IPS DF 6.9 (cell line): ENCODE data around the gene AATK.

Experiments
- DNase-seq: peaks from one replicate; pipeline ENCODE4 v3.0.0-alpha.2; 2013; ENCODE audit warnings: low read depth, low spot score
- H3K27ac ChIP-seq: one replicate; pipeline ENCODE4 v1.5.1; 2013; ENCODE audit warnings: low read length, control low read depth
- H3K27me3 ChIP-seq: 2 replicates; pipeline ENCODE4 v1.6.1; 2013; ENCODE audit warnings: mild to moderate bottlenecking, low read length; ENCODE audit not compliant: control insufficient read depth, insufficient read depth
- H3K36me3 ChIP-seq: 2 replicates; pipeline ENCODE4 v1.6.1; 2013; ENCODE audit warnings: low read length; ENCODE audit not compliant: control insufficient read depth, insufficient read depth
- H3K4me1 ChIP-seq: 2 replicates; pipeline ENCODE4 v1.6.1; 2013; ENCODE audit warnings: low read length; ENCODE audit not compliant: control insufficient read depth, insufficient read depth
- H3K4me3 ChIP-seq: 2 replicates; pipeline ENCODE4 v1.5.1; 2013; ENCODE audit warnings: mild to moderate bottlenecking, low read length
- H3K9me3 ChIP-seq: 2 replicates; pipeline ENCODE4 v1.6.1; 2013; ENCODE audit warnings: low read length, inconsistent platforms; ENCODE audit not compliant: control insufficient read depth, insufficient read depth
- WGBS: extraction: QIAGEN DNeasy Blood & Tissue Kit; methylation state at CpG from one replicate; pipeline ENCODE4 v1.1.7; 2013; ENCODE audit warnings: mixed read lengths, missing lambda C conversion rate; ENCODE audit not compliant: insufficient read length, insufficient coverage; 5-methylcytosine and 5-hydroxymethylcytosine counted together

AATK gene

DNA sequence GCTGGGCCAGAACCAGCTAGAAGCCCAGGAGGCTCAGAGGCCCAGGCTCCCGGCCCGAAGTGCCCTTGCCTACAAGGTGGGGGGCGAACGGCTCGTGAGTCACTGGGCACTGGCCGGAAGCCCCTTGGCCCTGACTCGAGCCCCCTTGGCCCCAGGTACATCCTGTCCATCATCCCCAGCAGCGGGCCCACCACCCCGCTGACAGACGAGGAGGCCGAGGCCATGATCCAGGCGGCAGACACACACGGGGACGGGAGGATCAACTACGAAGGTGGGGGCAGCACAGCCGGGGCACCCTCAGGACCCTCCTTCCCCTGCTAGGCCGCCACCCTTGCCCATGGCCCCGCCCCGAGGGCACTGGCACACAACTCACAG is 15.8 kb upstream of the AATK start:
- Histone ChIP-seq H3K9me3 (no peaks in the 10 kb centered on the region), H3K4me1 (no peaks in the 10 kb centered on the region), H3K27ac (no peak overlapping the region), H3K36me3 (no peaks in the 10 kb centered on the region), H3K4me3 (no peak overlapping the region), H3K27me3 (no peaks in the 10 kb centered on the region)
- DNase-seq = no peak
- no CpG with 5 or more reads among the region's 19 CpGs for whole genome bisulfite sequencing

DNA sequence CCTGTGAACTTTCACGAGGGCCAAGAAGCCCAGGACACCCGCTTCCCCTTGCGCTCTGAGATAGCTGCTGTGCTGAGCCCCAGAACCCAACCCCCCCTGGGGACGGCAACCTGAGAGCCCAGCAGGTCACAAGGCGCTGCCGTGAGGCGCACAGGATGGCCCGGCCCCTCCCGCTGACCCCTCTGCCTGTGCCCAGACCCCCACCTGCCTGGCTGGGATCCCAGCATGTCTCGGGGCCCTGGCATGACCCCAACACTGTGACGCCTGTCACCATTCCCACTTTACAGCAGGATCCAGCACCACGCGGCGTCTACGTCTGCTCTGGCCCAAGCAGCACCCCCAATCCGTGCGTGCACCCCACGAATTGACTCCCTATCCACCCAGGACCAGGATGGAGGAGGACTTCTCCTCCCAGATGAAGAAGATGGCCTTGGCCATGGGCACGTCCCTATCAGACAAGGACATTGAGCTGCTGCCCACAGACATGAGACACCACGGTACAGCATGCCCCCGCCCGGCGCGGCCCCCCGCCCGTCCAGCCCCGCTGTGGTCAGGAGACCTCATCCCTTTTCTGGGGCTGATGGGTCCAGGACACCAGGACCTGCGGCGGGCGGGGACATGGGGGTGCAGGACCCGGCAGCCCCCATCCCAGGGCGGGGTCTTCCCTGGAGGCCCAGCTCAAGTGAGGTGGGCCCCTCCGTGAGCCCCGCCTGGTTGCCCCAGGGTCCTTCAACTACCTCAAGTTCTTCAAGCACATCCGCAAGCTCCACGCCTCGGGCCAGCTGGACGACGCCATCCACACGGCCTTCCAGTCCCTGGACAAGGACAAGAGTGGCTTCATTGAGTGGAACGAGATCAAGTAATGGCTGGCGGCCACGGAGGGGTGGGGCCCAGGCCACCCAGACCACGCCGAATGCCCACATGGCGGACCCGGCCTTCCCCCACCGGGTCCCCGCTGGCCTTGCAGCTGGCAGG is 15.1 kb upstream of the AATK start:
- no peaks in the 10 kb centered on the region for H3K27me3 ChIP-seq
- H3K4me3 ChIP-seq = no peak overlapping the region
- DNase-seq = no peak
- H3K9me3 ChIP-seq = no peaks in the 10 kb centered on the region
- no CpG with 5 or more reads among the region's 49 CpGs for WGBS
- no peaks in the 10 kb centered on the region for H3K36me3 ChIP-seq
- no peaks in the 10 kb centered on the region for H3K4me1 ChIP-seq
- no peak overlapping the region for H3K27ac ChIP-seq

GRCh38 chr17:81179861-81180260 is 13.8 kb upstream of the AATK start:
- Histone ChIP-seq H3K4me3 (no peak overlapping the region), H3K27ac (no peak overlapping the region), H3K4me1 (no peaks in the 10 kb centered on the region), H3K36me3 (no peaks in the 10 kb centered on the region), H3K9me3 (no peaks in the 10 kb centered on the region), H3K27me3 (no peaks in the 10 kb centered on the region)
- DNase-seq = no peak
- WGBS = no CpG with 5 or more reads among the region's 12 CpGs

- Histone ChIP-seq H3K4me3 (no peak overlapping the region), H3K27me3 (no peaks in the 10 kb centered on the region), H3K27ac (no peak overlapping the region), H3K9me3 (no peaks in the 10 kb centered on the region), H3K4me1 (no peaks in the 10 kb centered on the region), H3K36me3 (no peaks in the 10 kb centered on the region)
- whole genome bisulfite sequencing = no CpG with 5 or more reads among the region's 9 CpGs
- DNase-seq = no peak
Observed at GRCh38 chr17:81179220-81179619, 13.2 kb upstream of the AATK start.

- whole genome bisulfite sequencing = no CpG with 5 or more reads among the region's 25 CpGs
- Histone ChIP-seq H3K27me3 (no peaks in the 10 kb centered on the region), H3K9me3 (no peaks in the 10 kb centered on the region), H3K4me3 (no peak overlapping the region), H3K27ac (no peak overlapping the region), H3K4me1 (no peaks in the 10 kb centered on the region), H3K36me3 (no peaks in the 10 kb centered on the region)
- no peak for DNase-seq
Observed at GRCh38 chr17:81178136-81179091, 12.4 kb upstream of the AATK start.

GRCh38 chr17:81176666-81177065 is 10.6 kb upstream of the AATK start:
- H3K27ac ChIP-seq = no peak overlapping the region

DNA sequence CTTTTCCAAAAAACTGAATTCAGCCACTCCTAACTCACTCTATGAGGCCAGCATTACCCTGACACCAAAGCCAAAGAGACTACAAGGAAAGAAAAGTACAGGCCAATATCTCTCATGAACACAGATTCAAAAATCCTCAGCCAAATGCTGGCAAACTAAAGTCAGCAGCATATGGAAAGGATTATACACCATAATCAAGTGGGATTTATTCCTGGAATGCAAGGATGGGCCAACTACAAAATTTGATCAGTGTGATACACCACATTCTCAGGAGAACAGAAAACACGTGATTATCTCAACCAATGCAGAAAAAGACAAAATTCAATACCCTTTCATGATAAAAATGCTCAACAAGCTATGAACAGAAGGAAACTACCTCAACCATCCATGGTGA is 7.7 kb upstream of the AATK start:
- Histone ChIP-seq H3K9me3 (no peaks in the 10 kb centered on the region), H3K4me3 (no peak overlapping the region)
- WGBS = no CpG with 5 or more reads among the region's 1 CpG

More at GRCh38 chr17:81176666-81177065, 10.6 kb upstream of the AATK start:
- Histone ChIP-seq H3K27me3 (no peaks in the 10 kb centered on the region), H3K9me3 (no peaks in the 10 kb centered on the region), H3K4me1 (no peaks in the 10 kb centered on the region), H3K36me3 (no peaks in the 10 kb centered on the region), H3K4me3 (no peak overlapping the region)
- DNase-seq = no peak
- no CpG with 5 or more reads among the region's 7 CpGs for WGBS

GRCh38 chr17:81173052-81173761 is 7.2 kb upstream of the AATK start:
- H3K27me3 ChIP-seq = no peaks in the 10 kb centered on the region
- DNase-seq = no peak
- H3K27ac ChIP-seq = no peak overlapping the region
- no peak overlapping the region for H3K4me3 ChIP-seq
- no peaks in the 10 kb centered on the region for H3K36me3 ChIP-seq
- no peaks in the 10 kb centered on the region for H3K4me1 ChIP-seq
- no CpG with 5 or more reads among the region's 11 CpGs for whole genome bisulfite sequencing
- H3K9me3 ChIP-seq = no peaks in the 10 kb centered on the region

More for the DNA sequence above, 7.7 kb upstream of the AATK start:
- Histone ChIP-seq H3K27me3 (no peaks in the 10 kb centered on the region), H3K4me1 (no peaks in the 10 kb centered on the region), H3K27ac (no peak overlapping the region), H3K36me3 (no peaks in the 10 kb centered on the region)
- DNase-seq = no peak

DNA sequence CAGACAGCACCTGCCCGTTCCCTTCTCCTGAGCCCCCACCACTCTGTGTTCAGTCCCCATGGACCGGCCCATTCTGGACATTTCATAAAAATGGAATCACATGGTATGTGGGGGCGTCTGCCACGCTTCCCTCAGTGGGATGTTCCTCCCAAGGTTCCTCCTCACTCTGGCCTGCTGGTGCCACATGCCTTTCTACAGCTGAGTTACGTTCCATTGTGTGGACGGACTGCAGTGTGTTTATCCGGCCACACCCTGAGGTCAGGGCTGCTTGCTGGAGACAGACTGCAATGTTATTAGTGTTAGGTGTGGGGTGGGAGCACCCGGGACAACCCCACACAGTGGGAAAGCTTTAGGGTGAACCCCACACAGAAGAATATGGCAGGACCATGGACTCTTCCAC is 5.9 kb upstream of the AATK start:
- no peaks in the 10 kb centered on the region for H3K36me3 ChIP-seq
- no peak for DNase-seq
- no peak overlapping the region for H3K4me3 ChIP-seq
- no peaks in the 10 kb centered on the region for H3K4me1 ChIP-seq
- H3K9me3 ChIP-seq = no peaks in the 10 kb centered on the region
- no CpG with 5 or more reads among the region's 8 CpGs for WGBS
- no peaks in the 10 kb centered on the region for H3K27me3 ChIP-seq
- H3K27ac ChIP-seq = no peak overlapping the region
